Fibroblast of lung (primary cell): Measurements from ENCODE around the gene LARP1. TPM values are rescaled to one million over a fixed set of nuclear protein-coding genes. Genes with fewer than 3 reads are reported as not detected.

Experiments
- DNase-seq, 2 donors: peaks; one replicate each; pipeline versions ENCODE4 v3.0.0 to v3.0.0-alpha.2; 2010; ENCODE audit warnings: low read depth in 2 of 2
- H2AFZ ChIP-seq: 2 replicates; pipeline ENCODE4 v1.5.1; 2012; ENCODE audit warnings: low read length, control low read depth, inconsistent platforms
- H3K27ac ChIP-seq: 2 replicates; pipeline ENCODE4 v1.5.1; 2011; ENCODE audit warnings: low read length, control low read depth; ENCODE audit not compliant: insufficient read depth
- H3K27me3 ChIP-seq: 2 replicates; pipeline ENCODE4 v1.5.1; 2011; ENCODE audit warnings: mild to moderate bottlenecking, low read length; ENCODE audit not compliant: control insufficient read depth, insufficient read depth
- H3K36me3 ChIP-seq: 2 replicates; pipeline ENCODE4 v1.5.1; 2011; ENCODE audit warnings: low read length; ENCODE audit not compliant: control insufficient read depth, insufficient read depth
- H3K4me1 ChIP-seq: 2 replicates; pipeline ENCODE4 v1.5.1; 2011; ENCODE audit warnings: low read length; ENCODE audit not compliant: control insufficient read depth, insufficient read depth; ENCODE audit errors: extremely low read depth
- H3K4me2 ChIP-seq: 2 replicates; pipeline ENCODE4 v1.5.1; 2011; ENCODE audit warnings: low read length, control low read depth; ENCODE audit not compliant: insufficient read depth; ENCODE audit errors: extremely low read depth
- H3K4me3 ChIP-seq, 4 experiments: fragments of 200-600 bp in 1 of 4; sonication (generic) in 1 of 4; replicated peaks in 1 of 4; 2 replicates each; pipeline ENCODE4 v1.5.1; 2011 to 2016; ENCODE audit warnings: low read length in 4 of 4, low read depth in 3 of 4, mild to moderate bottlenecking in 3 of 4, control low read depth in 2 of 4, inconsistent platforms in 1 of 4, mixed read lengths in 1 of 4; ENCODE audit not compliant: insufficient read depth in 1 of 4; ENCODE audit errors: control extremely low read depth in 1 of 4
- H3K79me2 ChIP-seq: 2 replicates; pipeline ENCODE4 v1.5.1; 2012; ENCODE audit warnings: mild to moderate bottlenecking, low read length, inconsistent platforms; ENCODE audit not compliant: control insufficient read depth, insufficient read depth
- H3K9ac ChIP-seq: 2 replicates; pipeline ENCODE4 v1.5.1; 2011; ENCODE audit warnings: mild to moderate bottlenecking, low read length, control low read depth; ENCODE audit not compliant: insufficient read depth
- H3K9me3 ChIP-seq: 2 replicates; pipeline ENCODE4 v1.5.1; 2012; ENCODE audit warnings: low read depth, low read length; ENCODE audit not compliant: control insufficient read depth, insufficient read depth
- H4K20me1 ChIP-seq: 2 replicates; pipeline ENCODE4 v1.5.1; 2011; ENCODE audit warnings: low read length; ENCODE audit not compliant: control insufficient read depth, insufficient read depth; ENCODE audit errors: extremely low read depth
- EZH2 ChIP-seq: IDR thresholded peaks from 2 replicates; pipeline ENCODE4 v1.5.1; 2012; ENCODE audit warnings: low read length, control low read depth, mild to moderate bottlenecking; ENCODE audit errors: missing control alignments
- polyA plus RNA-seq, 2 donors: library from polyadenylated mRNA; depleted of rRNA in 1 of 2; stranded (reverse) in 1 of 2; unstranded in 1 of 2; fragments of >200 nt; gene quantifications; 2 replicates each; pipeline ENCODE4 v1.2.1, GENCODE V29; 2011 to 2012; ENCODE audit warnings: missing spikeins in 1 of 2
- total RNA-seq: library from RNA; depleted of rRNA; stranded (reverse); fragments of >200 nt; gene quantifications from 2 replicates; pipeline ENCODE4 v1.2.1, GENCODE V29; 2014
- TF ChIP-seq, protein P1 (sequence below), 2 donors: IDR thresholded peaks in 1 of 2; conservative IDR thresholded peaks in 1 of 2; 1 replicate in 1 of 2; 2 replicates in 1 of 2; pipeline ENCODE4 v1.5.1; 2011 to 2012; ENCODE audit warnings: low read length in 2 of 2, control low read depth in 1 of 2, inconsistent platforms in 1 of 2, low read depth in 1 of 2, mild to moderate bottlenecking in 1 of 2

The LARP1 gene
- total and polyA plus RNA-seq, 2 donors (not counting 1 experiment from before 2014, with no cell fraction given) = 51.0 to 81.3 TPM

DNA sequence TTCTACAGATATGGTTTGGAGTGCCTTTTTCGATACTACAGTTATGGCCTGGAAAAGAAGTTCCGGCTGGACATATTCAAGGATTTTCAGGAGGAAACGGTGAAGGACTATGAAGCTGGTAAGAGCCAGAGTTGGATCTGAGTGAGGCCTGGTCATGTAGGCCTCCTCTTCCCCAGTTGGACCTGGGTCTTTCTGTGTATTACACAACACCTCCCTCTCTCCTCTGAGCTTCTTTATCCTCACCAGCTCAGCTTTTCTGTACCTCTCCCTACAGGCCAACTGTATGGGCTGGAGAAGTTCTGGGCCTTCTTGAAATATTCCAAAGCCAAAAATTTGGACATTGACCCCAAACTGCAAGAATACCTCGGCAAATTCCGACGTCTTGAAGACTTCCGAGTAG is 56.1 kb downstream of the LARP1 start:
- Histone ChIP-seq H3K36me3 (peaks cover 22% of the 10 kb centered on the region), H3K27me3 (no peaks in the 10 kb centered on the region), H3K27ac (no peak overlapping the region), H3K4me3 (no peak overlapping the region), H2AFZ (no peak overlapping the region), H3K4me1 (no peaks in the 10 kb centered on the region), H4K20me1 (no peaks in the 10 kb centered on the region), H3K9me3 (no peaks in the 10 kb centered on the region), H3K79me2 (no peaks in the 10 kb centered on the region), H3K4me2 (no peak overlapping the region), H3K9ac (no peak overlapping the region)
- no peak for TF ChIP-seq EZH2
- TF ChIP-seq, protein P1, sequence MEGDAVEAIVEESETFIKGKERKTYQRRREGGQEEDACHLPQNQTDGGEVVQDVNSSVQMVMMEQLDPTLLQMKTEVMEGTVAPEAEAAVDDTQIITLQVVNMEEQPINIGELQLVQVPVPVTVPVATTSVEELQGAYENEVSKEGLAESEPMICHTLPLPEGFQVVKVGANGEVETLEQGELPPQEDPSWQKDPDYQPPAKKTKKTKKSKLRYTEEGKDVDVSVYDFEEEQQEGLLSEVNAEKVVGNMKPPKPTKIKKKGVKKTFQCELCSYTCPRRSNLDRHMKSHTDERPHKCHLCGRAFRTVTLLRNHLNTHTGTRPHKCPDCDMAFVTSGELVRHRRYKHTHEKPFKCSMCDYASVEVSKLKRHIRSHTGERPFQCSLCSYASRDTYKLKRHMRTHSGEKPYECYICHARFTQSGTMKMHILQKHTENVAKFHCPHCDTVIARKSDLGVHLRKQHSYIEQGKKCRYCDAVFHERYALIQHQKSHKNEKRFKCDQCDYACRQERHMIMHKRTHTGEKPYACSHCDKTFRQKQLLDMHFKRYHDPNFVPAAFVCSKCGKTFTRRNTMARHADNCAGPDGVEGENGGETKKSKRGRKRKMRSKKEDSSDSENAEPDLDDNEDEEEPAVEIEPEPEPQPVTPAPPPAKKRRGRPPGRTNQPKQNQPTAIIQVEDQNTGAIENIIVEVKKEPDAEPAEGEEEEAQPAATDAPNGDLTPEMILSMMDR (conservative IDR thresholded peaks at IDR 0.05 in 1 of 2, IDR thresholded peaks at IDR 0.05 in 1 of 2; ENCODE audit: low read depth in 1 of 2, low read length in 2 of 2) = no peak
- no peak for DNase-seq

DNA sequence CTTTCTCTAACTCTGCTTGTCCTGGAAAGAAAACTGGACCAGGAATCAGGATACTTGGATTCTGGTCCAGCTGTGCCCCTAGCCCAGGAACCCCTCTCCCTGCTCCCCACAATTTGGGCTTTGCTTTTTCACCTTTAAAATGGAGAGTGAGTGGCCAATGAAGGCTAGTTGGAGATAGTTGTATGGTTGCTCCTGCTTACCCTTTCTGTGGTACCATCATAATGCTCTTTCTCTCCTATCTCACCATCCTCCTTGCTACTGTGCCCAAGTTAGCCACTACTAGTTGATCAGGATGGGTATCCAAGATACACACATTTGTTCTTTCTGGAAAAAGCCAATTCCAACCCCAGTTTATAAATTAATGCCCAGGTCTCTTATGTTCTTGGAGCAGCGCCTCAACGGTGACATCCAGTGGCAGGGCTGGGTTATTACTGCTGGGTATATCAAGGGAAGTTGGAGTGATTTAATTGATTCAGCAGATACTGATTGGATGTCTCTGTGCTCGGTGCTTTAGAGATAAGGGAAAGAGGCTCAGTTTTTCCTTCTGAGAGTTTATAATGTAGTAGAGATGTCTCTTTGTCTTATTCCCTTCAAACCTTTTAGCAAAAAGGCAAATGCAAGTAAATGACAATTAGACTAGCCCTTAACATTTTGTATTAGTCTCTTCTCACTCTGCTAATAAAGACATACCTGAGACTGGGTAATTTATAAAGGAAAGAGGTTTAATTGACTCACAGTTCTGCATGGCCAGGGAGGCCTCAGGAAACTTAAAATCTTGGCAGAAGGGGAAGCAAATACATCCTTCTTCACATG is 56.7 kb downstream of the LARP1 start:
- H3K9me3 ChIP-seq = no peaks in the 10 kb centered on the region
- H2AFZ ChIP-seq = no peak overlapping the region
- TF ChIP-seq EZH2 = no peak
- TF ChIP-seq, protein P1 (conservative IDR thresholded peaks at IDR 0.05 in 1 of 2, IDR thresholded peaks at IDR 0.05 in 1 of 2; ENCODE audit: low read depth in 1 of 2, low read length in 2 of 2) = peak; percentile 96 to 97
- peaks cover 24% of the 10 kb centered on the region for H3K36me3 ChIP-seq
- no peak overlapping the region for H3K9ac ChIP-seq
- H4K20me1 ChIP-seq = no peaks in the 10 kb centered on the region
- no peaks in the 10 kb centered on the region for H3K27me3 ChIP-seq
- no peak overlapping the region for H3K27ac ChIP-seq
- no peak overlapping the region for H3K4me3 ChIP-seq
- no peaks in the 10 kb centered on the region for H3K79me2 ChIP-seq
- peak; percentile 52 to 79 for DNase-seq
- H3K4me1 ChIP-seq = no peaks in the 10 kb centered on the region
- H3K4me2 ChIP-seq = no peak overlapping the region

DNA sequence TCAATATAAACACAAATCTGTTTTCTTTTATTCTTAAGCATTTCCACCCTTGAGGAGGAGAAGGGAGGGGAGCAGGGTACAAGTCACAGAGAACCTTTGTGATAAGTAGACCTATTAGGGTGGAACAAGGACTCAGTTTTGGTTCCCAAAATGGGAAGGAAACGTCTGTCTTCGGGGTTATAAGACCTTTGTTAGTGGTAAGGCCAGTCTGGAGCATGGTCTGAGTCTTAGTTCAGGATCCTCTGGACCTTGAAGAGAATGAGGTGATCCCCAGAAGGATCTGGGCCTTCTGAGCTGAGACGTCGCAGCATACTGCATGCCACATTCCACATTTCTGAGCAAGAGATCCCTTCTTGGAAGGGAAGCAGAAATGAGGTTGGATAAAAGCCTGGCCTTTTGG is 58.0 kb downstream of the LARP1 start:
- Histone ChIP-seq H3K27me3 (no peaks in the 10 kb centered on the region), H3K4me1 (no peaks in the 10 kb centered on the region), H3K9ac (no peak overlapping the region), H3K4me2 (no peak overlapping the region), H3K79me2 (no peaks in the 10 kb centered on the region), H3K27ac (no peak overlapping the region), H3K4me3 (no peak overlapping the region), H3K9me3 (no peaks in the 10 kb centered on the region), H2AFZ (no peak overlapping the region), H3K36me3 (peaks cover 29% of the 10 kb centered on the region), H4K20me1 (no peaks in the 10 kb centered on the region)
- TF ChIP-seq, protein P1 (conservative IDR thresholded peaks at IDR 0.05 in 1 of 2, IDR thresholded peaks at IDR 0.05 in 1 of 2; ENCODE audit: low read depth in 1 of 2, low read length in 2 of 2) = no peak
- TF ChIP-seq EZH2 = no peak
- DNase-seq = no peak
